GM12891 (cell line): ENCODE results near the gene P2RY8.

ENCODE experiments used
- POLR2A ChIP-seq: IDR thresholded peaks from 2 replicates; pipeline ENCODE4 v1.6.1; 2011; ENCODE audit warnings: low read depth, low read length, control low read depth
- POLR2AphosphoS5 ChIP-seq: IDR thresholded peaks from 2 replicates; pipeline ENCODE4 v1.6.1; 2011; ENCODE audit warnings: low read depth, low read length, control low read depth
- TAF1 ChIP-seq: IDR thresholded peaks from 2 replicates; pipeline ENCODE4 v1.6.1; 2011; ENCODE audit warnings: low read depth, low read length, control low read depth

DNA sequence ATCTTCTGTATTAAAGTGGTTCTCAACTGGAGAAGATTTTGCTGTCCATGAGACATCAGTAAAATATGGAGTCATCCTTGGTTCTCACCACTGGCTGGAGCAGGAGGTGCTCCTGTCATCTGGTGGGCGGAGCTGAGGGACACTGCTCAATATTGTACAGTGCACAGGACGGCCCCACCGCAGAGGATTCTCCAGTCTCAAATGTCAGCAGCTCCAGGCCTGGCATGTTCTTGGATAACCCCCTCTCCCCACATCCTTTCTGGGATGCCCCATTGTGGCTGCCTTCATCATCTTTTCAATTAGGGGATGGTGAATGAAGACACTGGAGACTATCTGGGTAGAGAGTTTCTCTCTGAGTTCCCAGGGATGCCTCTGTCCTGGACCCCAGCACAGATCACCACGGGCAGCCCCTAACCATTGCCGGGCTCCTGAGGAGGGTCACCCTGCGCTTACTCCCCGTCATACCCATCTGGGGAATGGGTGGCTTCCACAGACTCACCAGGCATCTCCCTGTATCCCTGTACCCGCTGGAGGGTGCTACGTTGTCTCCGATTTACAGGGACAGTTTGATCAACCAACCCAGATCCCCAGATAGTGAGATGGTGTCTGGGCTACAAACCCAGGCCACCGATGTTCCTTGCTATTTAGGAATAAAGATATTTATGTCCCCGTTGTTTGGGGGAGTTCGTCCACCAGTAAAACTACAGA is 21.9 kb upstream of the P2RY8 start:
- TF ChIP-seq POLR2A (no peak), POLR2AphosphoS5 (no peak), TAF1 (no peak)
